ENCODE results near the gene RALGPS1. TPM values are rescaled to one million over a fixed set of nuclear protein-coding genes. Genes with fewer than 3 reads are reported as not detected.
A peak's percentile ranks its signal among the peaks of the same experiment; 100 is the strongest.

The RALGPS1 gene
- total RNA-seq, 1 donor from 2014 or later: 30.7 TPM

DNA sequence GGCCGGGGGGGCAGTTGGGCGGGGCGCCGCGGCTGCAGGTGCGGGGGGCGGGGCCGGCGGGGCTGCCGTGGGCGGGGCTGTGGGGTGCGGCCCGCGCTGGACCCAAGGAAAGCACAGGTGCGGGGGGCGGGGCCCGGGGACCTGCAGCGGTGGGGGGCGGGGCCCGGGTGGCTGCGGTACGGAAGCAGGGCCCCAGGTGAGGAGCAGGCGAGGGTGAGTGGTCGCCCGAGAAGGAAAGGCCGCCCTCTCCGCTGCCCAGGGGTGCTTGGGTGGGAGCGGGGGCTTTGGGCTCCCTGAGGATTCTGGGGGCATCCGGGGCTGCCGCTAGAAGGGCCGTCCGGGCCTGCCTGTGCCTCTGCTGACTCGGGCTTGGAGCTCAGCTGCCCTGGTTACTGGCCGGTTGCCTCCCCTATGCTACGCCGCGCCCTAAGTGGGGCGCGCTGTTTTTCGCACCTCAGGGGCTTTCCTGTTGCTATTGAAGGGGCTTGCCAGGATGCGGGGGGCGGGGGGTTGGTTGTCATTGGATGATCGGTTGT lies 767 bp downstream of the RALGPS1 start:
- Mint-ChIP-seq H3K9me3 (no peaks in the 10 kb centered on the region), H3K27me3 (ENCODE audit: insufficient read depth, low read depth) (peaks cover 26% of the 10 kb centered on the region), H3K36me3 (no peaks in the 10 kb centered on the region), H3K4me1 (peaks cover 14% of the 10 kb centered on the region), H3K27ac (no peak overlapping the region), H3K4me3 (peak overlapping the region; percentile 85)
- TF ChIP-seq EZH2phosphoT487 (IDR thresholded peaks at IDR 0.05): no peak
- no peak for TF ChIP-seq EZH2 (IDR thresholded peaks at IDR 0.05)
- TF ChIP-seq, protein P1, sequence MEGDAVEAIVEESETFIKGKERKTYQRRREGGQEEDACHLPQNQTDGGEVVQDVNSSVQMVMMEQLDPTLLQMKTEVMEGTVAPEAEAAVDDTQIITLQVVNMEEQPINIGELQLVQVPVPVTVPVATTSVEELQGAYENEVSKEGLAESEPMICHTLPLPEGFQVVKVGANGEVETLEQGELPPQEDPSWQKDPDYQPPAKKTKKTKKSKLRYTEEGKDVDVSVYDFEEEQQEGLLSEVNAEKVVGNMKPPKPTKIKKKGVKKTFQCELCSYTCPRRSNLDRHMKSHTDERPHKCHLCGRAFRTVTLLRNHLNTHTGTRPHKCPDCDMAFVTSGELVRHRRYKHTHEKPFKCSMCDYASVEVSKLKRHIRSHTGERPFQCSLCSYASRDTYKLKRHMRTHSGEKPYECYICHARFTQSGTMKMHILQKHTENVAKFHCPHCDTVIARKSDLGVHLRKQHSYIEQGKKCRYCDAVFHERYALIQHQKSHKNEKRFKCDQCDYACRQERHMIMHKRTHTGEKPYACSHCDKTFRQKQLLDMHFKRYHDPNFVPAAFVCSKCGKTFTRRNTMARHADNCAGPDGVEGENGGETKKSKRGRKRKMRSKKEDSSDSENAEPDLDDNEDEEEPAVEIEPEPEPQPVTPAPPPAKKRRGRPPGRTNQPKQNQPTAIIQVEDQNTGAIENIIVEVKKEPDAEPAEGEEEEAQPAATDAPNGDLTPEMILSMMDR (IDR thresholded peaks at IDR 0.05): no peak
- DNase-seq (ENCODE audit: low spot score): peak; percentile 76
- H3K4me1 ChIP-seq: peaks cover 15% of the 10 kb centered on the region
- H3K4me2 ChIP-seq: peak overlapping the region; percentile 80
- no peak overlapping the region for H3K27ac ChIP-seq
- H3K36me3 ChIP-seq: no peaks in the 10 kb centered on the region
- H3K9me3 ChIP-seq (ENCODE audit: low read depth): no peaks in the 10 kb centered on the region
- peaks cover 44% of the 10 kb centered on the region for H3K27me3 ChIP-seq
- H3K4me3 ChIP-seq: peak overlapping the region; percentile 60
- peaks cover 31% of the 10 kb centered on the region for H4K20me1 ChIP-seq (ENCODE audit: low read depth)
- no peak overlapping the region for H3K9ac ChIP-seq
- H2AFZ ChIP-seq (replicated peaks): no peak overlapping the region
- no peaks in the 10 kb centered on the region for H3K79me2 ChIP-seq (ENCODE audit: low read depth)
- peaks cover 22% of the 10 kb centered on the region for H3F3A ChIP-seq (ENCODE audit: low read depth)

DNA sequence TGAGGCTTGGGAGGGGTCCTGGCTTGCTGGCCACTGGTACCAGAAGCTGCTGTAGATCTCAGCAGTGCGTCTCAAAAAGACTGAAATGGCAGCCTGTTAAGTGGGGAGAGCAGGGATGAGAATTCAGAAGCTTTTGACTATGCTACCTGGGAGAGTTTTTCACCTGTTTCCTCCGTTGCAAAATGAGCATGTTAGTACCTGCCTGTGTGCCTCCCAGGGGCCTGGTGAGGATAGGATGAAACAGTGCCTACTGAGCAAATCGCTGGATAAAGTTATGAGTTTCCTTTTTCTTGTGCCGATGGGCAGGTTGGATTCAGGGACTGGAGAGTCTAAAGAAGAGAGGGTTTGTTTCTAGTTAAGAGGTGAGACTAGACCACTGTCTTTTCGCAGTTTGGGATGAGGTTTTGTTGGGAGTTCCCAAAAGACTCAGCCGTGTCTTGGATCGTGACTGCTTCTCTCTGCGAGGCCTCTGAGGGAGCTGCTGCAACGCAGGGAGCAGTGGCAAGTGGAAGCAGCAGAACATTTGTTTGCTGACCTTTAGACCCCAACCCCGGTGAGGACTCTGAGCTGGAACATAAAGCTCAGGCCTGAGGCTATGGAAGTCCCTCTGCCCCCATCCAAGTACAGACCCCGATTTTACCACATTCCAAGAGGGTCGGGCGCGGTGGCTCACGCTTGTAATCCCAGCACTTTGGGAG lies 1.4 kb downstream of the RALGPS1 start:
- H3K79me2 ChIP-seq (ENCODE audit: low read depth): no peaks in the 10 kb centered on the region
- no peak overlapping the region for H3K9ac ChIP-seq
- Mint-ChIP-seq H3K9me3 (no peaks in the 10 kb centered on the region), H3K36me3 (no peaks in the 10 kb centered on the region), H3K4me3 (peak overlapping the region; percentile 85), H3K4me1 (peaks cover 14% of the 10 kb centered on the region), H3K27ac (peak overlapping the region; percentile 5), H3K27me3 (ENCODE audit: insufficient read depth, low read depth) (peaks cover 26% of the 10 kb centered on the region)
- no peak overlapping the region for H2AFZ ChIP-seq (replicated peaks)
- TF ChIP-seq, protein P1 (IDR thresholded peaks at IDR 0.05): no peak
- TF ChIP-seq EZH2 (IDR thresholded peaks at IDR 0.05): no peak
- no peak for TF ChIP-seq EZH2phosphoT487 (IDR thresholded peaks at IDR 0.05)
- H3K4me3 ChIP-seq: peak overlapping the region; percentile 60
- peaks cover 44% of the 10 kb centered on the region for H3K27me3 ChIP-seq
- peak overlapping the region; percentile 80 for H3K4me2 ChIP-seq
- no peak overlapping the region for H3K27ac ChIP-seq
- peaks cover 22% of the 10 kb centered on the region for H3F3A ChIP-seq (ENCODE audit: low read depth)
- H3K36me3 ChIP-seq: no peaks in the 10 kb centered on the region
- H3K9me3 ChIP-seq (ENCODE audit: low read depth): no peaks in the 10 kb centered on the region
- H4K20me1 ChIP-seq (ENCODE audit: low read depth): peaks cover 31% of the 10 kb centered on the region
- no peak for DNase-seq (ENCODE audit: low spot score)
- H3K4me1 ChIP-seq: peaks cover 15% of the 10 kb centered on the region

DNA sequence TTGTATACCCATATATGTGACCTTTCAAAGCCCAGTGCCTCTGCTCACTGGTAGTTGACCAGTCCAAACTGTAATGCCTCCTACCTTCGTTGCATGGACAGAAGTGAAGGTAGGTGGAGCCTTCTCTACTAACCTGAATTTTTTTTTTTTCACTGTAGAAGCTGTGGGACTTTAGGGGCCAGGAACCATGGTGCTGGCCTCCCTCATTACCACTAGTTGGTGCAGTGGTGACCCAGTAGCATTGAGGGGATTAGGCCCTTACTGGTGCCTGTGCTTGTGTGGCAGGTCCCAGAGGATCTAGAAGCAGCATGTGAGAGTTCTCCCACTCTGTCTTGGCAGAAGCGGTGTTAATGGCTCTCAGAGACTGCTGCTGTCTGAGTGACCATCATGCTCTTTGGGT lies 2.3 kb downstream of the RALGPS1 start:
- Histone ChIP-seq H4K20me1 (ENCODE audit: low read depth) (peaks cover 31% of the 10 kb centered on the region), H3K9me3 (ENCODE audit: low read depth) (no peaks in the 10 kb centered on the region), H3K27ac (no peak overlapping the region), H2AFZ (replicated peaks) (no peak overlapping the region), H3K27me3 (peaks cover 35% of the 10 kb centered on the region), H3F3A (ENCODE audit: low read depth) (peaks cover 22% of the 10 kb centered on the region), H3K9ac (no peak overlapping the region), H3K4me3 (no peak overlapping the region), H3K36me3 (no peaks in the 10 kb centered on the region), H3K4me1 (peaks cover 15% of the 10 kb centered on the region), H3K79me2 (ENCODE audit: low read depth) (no peaks in the 10 kb centered on the region), H3K4me2 (no peak overlapping the region)
- Mint-ChIP-seq H3K27me3 (ENCODE audit: insufficient read depth, low read depth) (peaks cover 24% of the 10 kb centered on the region), H3K27ac (no peak overlapping the region), H3K36me3 (no peaks in the 10 kb centered on the region), H3K4me3 (peak overlapping the region; percentile 85), H3K4me1 (peaks cover 14% of the 10 kb centered on the region), H3K9me3 (no peaks in the 10 kb centered on the region)
- peak; percentile 28 for DNase-seq (ENCODE audit: low spot score)
- TF ChIP-seq EZH2phosphoT487 (IDR thresholded peaks at IDR 0.05): no peak
- TF ChIP-seq, protein P1 (IDR thresholded peaks at IDR 0.05): peak; percentile 33
- TF ChIP-seq EZH2 (IDR thresholded peaks at IDR 0.05): no peak
